HCT116 (cell line): ENCODE results near the gene HGF.
A peak's percentile ranks its signal among the peaks of the same experiment; 100 is the strongest.

Source experiments
- CEBPB ChIP-seq: IDR thresholded peaks from 2 replicates; pipeline ENCODE4 v1.6.1; 2012; ENCODE audit warnings: low read depth
- CTCF ChIP-seq, 3 experiments: fragments of 200-600 bp in 1 of 3; sonication (generic) in 1 of 3; IDR thresholded peaks in 2 of 3; conservative IDR thresholded peaks in 1 of 3; 2 replicates each; pipeline ENCODE4 v1.5.1; 2012 to 2017; ENCODE audit warnings: low read depth in 2 of 3, low read length in 2 of 3, antibody characterized with exemption in 1 of 3, borderline replicate concordance in 1 of 3, control low read depth in 1 of 3, mild to moderate bottlenecking in 1 of 3, mixed read lengths in 1 of 3, mixed run types in 1 of 3, moderate library complexity in 1 of 3; ENCODE audit not compliant: insufficient read depth in 1 of 3
- EZH2 ChIP-seq: fragments of 200-600 bp; sonication (generic); IDR thresholded peaks from 2 replicates; pipeline ENCODE4 v1.6.1; 2017; ENCODE audit warnings: antibody characterized with exemption, mixed run types
- JUND ChIP-seq: IDR thresholded peaks from 2 replicates; pipeline ENCODE4 v1.6.1; 2012
- MAX ChIP-seq: IDR thresholded peaks from 2 replicates; pipeline ENCODE4 v1.6.1; 2012
- POLR2A ChIP-seq: IDR thresholded peaks from 2 replicates; pipeline ENCODE4 v1.7.0; 2011; ENCODE audit warnings: borderline replicate concordance; ENCODE audit not compliant: insufficient read depth, insufficient read length; ENCODE audit errors: extremely low read depth
- POLR2AphosphoS5 ChIP-seq: IDR thresholded peaks from 2 replicates; pipeline ENCODE4 v1.6.1; 2011; ENCODE audit warnings: mild to moderate bottlenecking, low read depth, low read length, moderate library complexity
- RAD21 ChIP-seq: IDR thresholded peaks from 2 replicates; pipeline ENCODE4 v1.6.1; 2012; ENCODE audit warnings: low read depth, mild to moderate bottlenecking
- REST ChIP-seq: IDR thresholded peaks from 2 replicates; pipeline ENCODE4 v1.6.1; 2012; ENCODE audit warnings: low read depth
- SRF ChIP-seq: IDR thresholded peaks from 2 replicates; pipeline ENCODE4 v1.6.1; 2012; ENCODE audit warnings: low read depth
- TCF7L2 ChIP-seq: IDR thresholded peaks from 2 replicates; pipeline ENCODE4 v1.7.0; 2011; ENCODE audit warnings: borderline replicate concordance, inconsistent platforms; ENCODE audit not compliant: insufficient read depth, insufficient read length; ENCODE audit errors: extremely low read depth
- YY1 ChIP-seq: IDR thresholded peaks from 2 replicates; pipeline ENCODE4 v1.6.1; 2011; ENCODE audit warnings: low read length, low read depth, moderate library complexity, mild to moderate bottlenecking; ENCODE audit not compliant: insufficient replicate concordance; ENCODE audit errors: extremely low read depth
- ZBTB33 ChIP-seq: IDR thresholded peaks from 2 replicates; pipeline ENCODE4 v1.6.1; 2011; ENCODE audit warnings: mild to moderate bottlenecking, low read length, moderate library complexity; ENCODE audit not compliant: insufficient replicate concordance; ENCODE audit errors: extremely low read depth

GRCh38 chr7:81715984-81716588 is 53.8 kb downstream of the HGF start:
- no peak for TF ChIP-seq TCF7L2
- TF ChIP-seq CTCF (IDR thresholded peaks at IDR 0.05 in 2 of 3, conservative IDR thresholded peaks at IDR 0.05 in 1 of 3; ENCODE audit: borderline replicate concordance in 1 of 3, insufficient read depth in 1 of 3, low read depth in 2 of 3, low read length in 2 of 3) = peak; percentile 48 to 80 (median 67); a peak in 4 of 6 replicates
- no peak for TF ChIP-seq YY1
- no peak for TF ChIP-seq EZH2
- TF ChIP-seq CEBPB = no peak
- TF ChIP-seq POLR2AphosphoS5 = no peak
- TF ChIP-seq MAX = no peak
- TF ChIP-seq REST = no peak
- no peak for TF ChIP-seq POLR2A
- peak; percentile 84 for TF ChIP-seq RAD21
- no peak for TF ChIP-seq SRF
- no peak for TF ChIP-seq JUND
- no peak for TF ChIP-seq ZBTB33
